Measurements from ENCODE around the gene TRAK2. TPM values are rescaled to one million over a fixed set of nuclear protein-coding genes. Genes with fewer than 3 reads are reported as not detected.

The TRAK2 gene
- total RNA-seq, 1 donor from 2014 or later, result 40.3 TPM

DNA sequence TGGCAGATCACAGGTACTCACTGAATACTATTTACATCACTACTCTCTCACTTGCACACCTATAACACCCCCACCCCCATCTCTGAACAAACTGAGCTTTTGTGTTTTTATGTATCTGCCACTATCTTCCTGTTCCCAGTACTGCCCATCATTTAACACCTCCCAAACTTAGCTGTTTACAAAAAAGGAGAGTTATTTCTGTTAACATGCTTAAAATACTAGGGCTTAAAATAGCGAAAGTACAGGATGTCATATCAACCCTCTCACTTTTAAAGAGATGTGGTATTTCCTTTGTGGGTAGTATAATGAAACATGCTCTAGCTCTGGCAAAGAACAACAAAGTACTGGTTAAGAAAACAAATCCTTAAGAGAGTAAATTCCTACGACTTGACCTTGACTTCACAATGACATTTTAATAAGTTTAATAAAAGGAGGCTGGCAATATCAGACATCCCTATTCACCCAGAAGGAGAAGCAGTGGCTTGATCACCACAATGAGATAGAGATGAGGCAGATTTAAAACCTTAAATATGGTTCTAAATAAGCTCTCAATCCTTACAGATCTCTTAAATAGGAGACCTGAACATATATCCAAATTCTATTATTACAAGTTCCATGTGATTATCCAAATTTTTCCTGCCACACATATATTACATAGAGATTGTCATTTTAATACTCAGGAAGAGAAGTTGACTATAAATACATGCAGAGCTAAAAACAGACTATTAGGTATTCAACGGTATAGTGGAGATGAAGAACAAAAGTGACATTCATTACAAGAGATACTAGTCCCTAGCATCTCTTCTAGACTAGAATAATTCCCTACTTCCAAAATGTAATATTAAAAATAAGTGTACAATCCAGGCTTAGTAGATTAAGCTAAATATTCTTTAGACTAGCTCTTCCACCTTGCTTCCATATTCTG lies 36.9 kb downstream of the TRAK2 start:
- intact Hi-C loops (cut with DNase I), result no loop called here
- peak overlapping the region; percentile 80 to 81 for H3K27ac ChIP-seq
- H3K4me3 ChIP-seq, result peak overlapping the region in 1 of 2 donors; percentile 37
- TF ChIP-seq, protein P1, sequence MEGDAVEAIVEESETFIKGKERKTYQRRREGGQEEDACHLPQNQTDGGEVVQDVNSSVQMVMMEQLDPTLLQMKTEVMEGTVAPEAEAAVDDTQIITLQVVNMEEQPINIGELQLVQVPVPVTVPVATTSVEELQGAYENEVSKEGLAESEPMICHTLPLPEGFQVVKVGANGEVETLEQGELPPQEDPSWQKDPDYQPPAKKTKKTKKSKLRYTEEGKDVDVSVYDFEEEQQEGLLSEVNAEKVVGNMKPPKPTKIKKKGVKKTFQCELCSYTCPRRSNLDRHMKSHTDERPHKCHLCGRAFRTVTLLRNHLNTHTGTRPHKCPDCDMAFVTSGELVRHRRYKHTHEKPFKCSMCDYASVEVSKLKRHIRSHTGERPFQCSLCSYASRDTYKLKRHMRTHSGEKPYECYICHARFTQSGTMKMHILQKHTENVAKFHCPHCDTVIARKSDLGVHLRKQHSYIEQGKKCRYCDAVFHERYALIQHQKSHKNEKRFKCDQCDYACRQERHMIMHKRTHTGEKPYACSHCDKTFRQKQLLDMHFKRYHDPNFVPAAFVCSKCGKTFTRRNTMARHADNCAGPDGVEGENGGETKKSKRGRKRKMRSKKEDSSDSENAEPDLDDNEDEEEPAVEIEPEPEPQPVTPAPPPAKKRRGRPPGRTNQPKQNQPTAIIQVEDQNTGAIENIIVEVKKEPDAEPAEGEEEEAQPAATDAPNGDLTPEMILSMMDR (IDR thresholded peaks at IDR 0.05), result no peak
- no peaks in the 10 kb centered on the region for H3K27me3 ChIP-seq
- no peaks in the 10 kb centered on the region for H3K36me3 ChIP-seq
- H3K4me1 ChIP-seq, result peaks cover 3 to 61% of the 10 kb centered on the region in 2 donors
- DNase-seq (ENCODE audit: low spot score in 2 of 2), result no peak
- H3K9me3 ChIP-seq, result no peaks in the 10 kb centered on the region

DNA sequence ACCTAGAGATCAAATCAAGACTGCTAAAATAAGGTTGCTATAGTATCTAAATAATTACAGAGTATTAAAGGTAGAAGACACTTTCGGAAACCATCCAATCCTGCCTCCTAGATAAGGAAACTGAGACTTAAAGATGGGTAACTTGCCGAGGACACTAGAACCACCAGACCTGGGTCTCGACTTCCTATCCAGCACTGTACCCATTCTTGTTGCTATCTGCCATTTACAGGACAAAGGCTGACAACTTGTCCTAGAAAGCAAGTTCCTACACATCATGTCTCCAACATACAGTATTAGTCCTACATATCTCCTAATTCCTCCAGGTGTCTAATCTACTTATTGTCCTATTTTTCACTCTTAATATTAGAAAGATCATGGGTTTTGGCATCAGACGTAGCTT lies 37.7 kb downstream of the TRAK2 start:
- H3K4me3 ChIP-seq, result no peak overlapping the region
- intact Hi-C loops (cut with DNase I), result no loop called here
- peak overlapping the region; percentile 80 to 81 for H3K27ac ChIP-seq
- DNase-seq (ENCODE audit: low spot score in 2 of 2), result no peak
- H3K36me3 ChIP-seq, result no peaks in the 10 kb centered on the region
- H3K4me1 ChIP-seq, result peaks cover 3 to 65% of the 10 kb centered on the region in 2 donors
- no peaks in the 10 kb centered on the region for H3K9me3 ChIP-seq
- H3K27me3 ChIP-seq, result no peaks in the 10 kb centered on the region
- TF ChIP-seq, protein P1 (IDR thresholded peaks at IDR 0.05), result no peak

DNA sequence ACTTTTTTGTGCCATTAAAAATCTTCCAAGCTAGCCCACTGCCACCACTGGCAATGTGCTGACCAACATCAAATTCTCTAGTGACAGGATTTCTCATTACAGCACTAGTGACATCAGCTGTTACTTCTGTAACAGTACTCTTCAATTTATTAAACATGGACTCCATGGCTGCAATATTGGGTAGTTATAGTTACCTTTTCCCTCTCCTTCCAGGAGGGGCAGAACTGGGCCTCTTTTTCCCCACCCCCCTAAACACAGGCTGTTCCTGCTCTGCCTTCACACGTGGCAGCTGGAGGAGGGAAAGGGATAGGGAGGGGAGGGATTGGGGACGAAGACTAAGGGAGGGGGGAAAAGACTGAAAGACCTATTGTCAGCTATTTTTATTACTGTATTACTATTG lies 38.1 kb downstream of the TRAK2 start:
- H3K27me3 ChIP-seq, result no peaks in the 10 kb centered on the region
- intact Hi-C loops (cut with DNase I), result no loop called here
- H3K36me3 ChIP-seq, result no peaks in the 10 kb centered on the region
- no peaks in the 10 kb centered on the region for H3K9me3 ChIP-seq
- H3K4me3 ChIP-seq, result no peak overlapping the region
- H3K4me1 ChIP-seq, result peaks cover 3 to 68% of the 10 kb centered on the region in 2 donors
- DNase-seq (ENCODE audit: low spot score in 2 of 2), result no peak
- peak overlapping the region; percentile 80 to 81 for H3K27ac ChIP-seq
- TF ChIP-seq, protein P1 (IDR thresholded peaks at IDR 0.05), result no peak

DNA sequence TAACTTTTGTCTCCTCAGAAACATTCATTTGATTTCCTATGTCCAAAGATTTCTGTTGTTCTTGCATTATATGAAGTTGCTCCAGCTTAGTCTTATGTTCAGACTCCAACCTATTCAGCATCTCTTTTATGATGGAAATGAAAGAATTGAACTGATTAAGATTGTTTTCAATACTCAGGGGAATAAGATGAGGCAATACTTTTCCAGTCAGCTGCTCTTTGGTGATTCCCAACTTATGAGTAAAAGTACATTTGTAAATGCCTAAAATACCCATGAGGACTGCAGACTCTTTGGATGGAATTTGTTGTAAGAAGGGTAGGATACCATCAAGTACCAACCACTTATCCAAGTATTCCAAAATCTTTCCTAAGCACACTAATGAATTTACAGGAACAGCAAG lies 39.8 kb downstream of the TRAK2 start:
- Histone ChIP-seq H3K4me1 (peaks cover 3 to 73% of the 10 kb centered on the region in 2 donors), H3K36me3 (no peaks in the 10 kb centered on the region), H3K4me3 (no peak overlapping the region), H3K27ac (peak overlapping the region; percentile 80 to 81), H3K27me3 (no peaks in the 10 kb centered on the region), H3K9me3 (no peaks in the 10 kb centered on the region)
- TF ChIP-seq, protein P1 (IDR thresholded peaks at IDR 0.05), result no peak
- intact Hi-C loops (cut with DNase I), result no loop called here
- DNase-seq (ENCODE audit: low spot score in 2 of 2), result no peak

DNA sequence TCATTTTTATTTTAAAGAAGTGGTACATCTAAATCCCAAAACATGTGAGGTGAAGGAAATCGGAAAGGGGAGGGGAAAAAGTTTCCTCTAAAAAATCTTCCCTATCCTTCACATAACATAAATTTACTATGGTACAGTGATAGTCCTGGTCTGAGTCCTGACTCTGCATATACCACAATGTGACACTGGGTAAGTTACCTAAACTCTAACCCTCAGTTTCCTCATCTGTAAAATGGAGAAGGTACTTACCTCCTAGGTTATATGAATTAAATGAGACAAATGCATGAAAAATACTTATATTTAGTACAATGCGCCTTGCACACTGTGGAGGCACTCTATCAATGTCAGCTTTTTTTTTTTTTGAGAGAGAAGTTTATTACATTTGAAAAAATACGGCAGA lies 42.3 kb downstream of the TRAK2 start:
- H3K36me3 ChIP-seq, result no peaks in the 10 kb centered on the region
- no peak overlapping the region for H3K4me3 ChIP-seq
- H3K27ac ChIP-seq, result peak overlapping the region; percentile 65 to 80
- no peaks in the 10 kb centered on the region for H3K27me3 ChIP-seq
- no peak for DNase-seq (ENCODE audit: low spot score in 2 of 2)
- intact Hi-C loops (cut with DNase I), result no loop called here
- TF ChIP-seq, protein P1 (IDR thresholded peaks at IDR 0.05), result no peak
- H3K4me1 ChIP-seq, result peaks cover 9 to 69% of the 10 kb centered on the region in 2 donors
- no peaks in the 10 kb centered on the region for H3K9me3 ChIP-seq

Data from ascending aorta (tissue), 2 donors.